HG03565 (cell line): ENCODE measurements around the gene C1QA.
"Not testable (repeated sequence)": the region's sequence is repeated elsewhere in the genome, so short reads cannot be mapped to it uniquely, and the experiment has no call there.

ENCODE experiments used
- ATAC-seq: cut with Tn5 transposase; IDR thresholded peaks from one replicate; pipeline ENCODE4 v1.9.1; 2021; ENCODE audit warnings: mild to moderate bottlenecking, moderate library complexity; ENCODE audit not compliant: unreplicated experiment

The C1QA gene

GRCh38 chr1:22670352-22670975 is 34.0 kb downstream of the C1QA start:
- no peak for ATAC-seq

- ATAC-seq: no peak
These were observed 35.6 kb downstream of the C1QA start for GRCh38 chr1:22671999-22672398.

GRCh38 chr1:22673486-22674409 is 37.3 kb downstream of the C1QA start:
- ATAC-seq: no peak

GRCh38 chr1:22674410-22674749 is 38.0 kb downstream of the C1QA start:
- ATAC-seq: no peak

GRCh38 chr1:22676151-22676550 is 39.7 kb downstream of the C1QA start:
- not testable (repeated sequence) for ATAC-seq

GRCh38 chr1:22676916-22677583 is 40.6 kb downstream of the C1QA start:
- no peak for ATAC-seq

- ATAC-seq: no peak
These were observed 41.8 kb downstream of the C1QA start for GRCh38 chr1:22677931-22678896.

GRCh38 chr1:22680726-22681125 is 44.3 kb downstream of the C1QA start:
- ATAC-seq: no peak

GRCh38 chr1:22681556-22682276 is 45.3 kb downstream of the C1QA start:
- ATAC-seq: no peak

- no peak for ATAC-seq
These were observed 47.1 kb downstream of the C1QA start for GRCh38 chr1:22683547-22683946.

- no peak for ATAC-seq
These were observed 49.2 kb downstream of the C1QA start for GRCh38 chr1:22685591-22686059.

GRCh38 chr1:22687191-22687590 is 50.8 kb downstream of the C1QA start:
- no peak for ATAC-seq

GRCh38 chr1:22688466-22688865 is 52.0 kb downstream of the C1QA start:
- no peak for ATAC-seq
